ENCODE data around the gene TRIL.

Gene TRIL

DNA sequence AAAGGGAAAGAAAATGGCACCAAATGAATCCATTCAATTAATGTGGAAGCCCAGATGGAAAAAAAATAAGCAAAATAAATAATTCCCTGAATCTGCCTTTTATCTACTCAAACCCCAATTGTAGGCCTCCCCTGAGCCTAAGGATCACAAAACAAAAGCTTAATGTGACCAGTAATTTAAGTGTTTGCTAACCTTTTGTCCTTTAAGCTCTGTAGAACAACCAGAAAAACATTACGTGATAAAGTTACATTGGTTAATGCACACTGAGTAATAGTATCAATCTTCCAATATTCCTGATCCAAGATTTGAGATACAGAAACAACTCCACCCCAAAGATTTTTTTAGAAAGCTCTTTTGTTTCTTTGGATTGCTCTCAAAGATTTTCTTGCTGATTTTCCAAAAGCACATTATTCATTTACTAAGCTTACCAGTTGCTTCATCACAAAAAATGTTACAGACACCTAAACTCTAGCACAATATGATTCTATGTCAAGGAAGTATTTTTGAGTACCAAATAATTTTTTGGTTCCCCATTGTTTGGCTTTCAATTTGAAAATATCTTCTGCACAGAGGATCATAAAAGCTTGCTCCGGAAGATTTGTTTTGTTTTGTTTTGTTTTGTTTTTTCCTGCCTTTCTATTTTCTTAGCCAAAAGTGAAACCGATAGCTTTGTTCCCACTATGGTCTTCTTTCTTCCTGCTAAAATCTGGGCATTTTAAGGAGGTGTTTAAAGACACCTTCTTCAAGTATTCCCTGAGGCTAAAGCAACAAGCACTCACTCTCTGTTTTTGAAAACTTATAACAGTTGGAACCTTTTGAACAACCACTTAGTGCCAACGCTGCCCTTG is 54.2 kb downstream of the TRIL start:
- TF ChIP-seq, protein P1, sequence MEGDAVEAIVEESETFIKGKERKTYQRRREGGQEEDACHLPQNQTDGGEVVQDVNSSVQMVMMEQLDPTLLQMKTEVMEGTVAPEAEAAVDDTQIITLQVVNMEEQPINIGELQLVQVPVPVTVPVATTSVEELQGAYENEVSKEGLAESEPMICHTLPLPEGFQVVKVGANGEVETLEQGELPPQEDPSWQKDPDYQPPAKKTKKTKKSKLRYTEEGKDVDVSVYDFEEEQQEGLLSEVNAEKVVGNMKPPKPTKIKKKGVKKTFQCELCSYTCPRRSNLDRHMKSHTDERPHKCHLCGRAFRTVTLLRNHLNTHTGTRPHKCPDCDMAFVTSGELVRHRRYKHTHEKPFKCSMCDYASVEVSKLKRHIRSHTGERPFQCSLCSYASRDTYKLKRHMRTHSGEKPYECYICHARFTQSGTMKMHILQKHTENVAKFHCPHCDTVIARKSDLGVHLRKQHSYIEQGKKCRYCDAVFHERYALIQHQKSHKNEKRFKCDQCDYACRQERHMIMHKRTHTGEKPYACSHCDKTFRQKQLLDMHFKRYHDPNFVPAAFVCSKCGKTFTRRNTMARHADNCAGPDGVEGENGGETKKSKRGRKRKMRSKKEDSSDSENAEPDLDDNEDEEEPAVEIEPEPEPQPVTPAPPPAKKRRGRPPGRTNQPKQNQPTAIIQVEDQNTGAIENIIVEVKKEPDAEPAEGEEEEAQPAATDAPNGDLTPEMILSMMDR (IDR thresholded peaks at IDR 0.05; ENCODE audit: insufficient read depth, low read length, poor library complexity, severe bottlenecking): no peak
- H3K36me3 ChIP-seq (ENCODE audit: control insufficient read depth, insufficient read depth, low read length): no peaks in the 10 kb centered on the region
- no peak overlapping the region for H3K4me3 ChIP-seq (replicated peaks; ENCODE audit: low read depth, low read length)
- no peaks in the 10 kb centered on the region; the same call in 1 of the 2 replicates for H3K27me3 ChIP-seq (replicated peaks; ENCODE audit: control insufficient read depth, insufficient read depth, low read length)
- no peak for DNase-seq (ENCODE audit: extremely low read depth, insufficient read length)

Data from GM06990 (cell line).